CD14-positive monocyte (primary cell): Measurements from ENCODE around the gene TUT7. TPM values are rescaled to one million over a fixed set of nuclear protein-coding genes. Genes with fewer than 3 reads are reported as not detected.

ENCODE experiments used
- DNase-seq, 3 donors: peaks; one replicate each; pipeline ENCODE4 v3.0.0-alpha.2; 2011 to 2022
- H2AFZ ChIP-seq: 2 replicates; pipeline ENCODE4 v1.6.0; 2012; ENCODE audit warnings: mild to moderate bottlenecking, low read depth, low read length, inconsistent platforms; ENCODE audit not compliant: insufficient read depth, poor library complexity, severe bottlenecking
- H3K27ac ChIP-seq, 2 donors: 1 replicate in 1 of 2; 2 replicates in 1 of 2; pipeline ENCODE4 v1.5.1; 2012 to 2013; ENCODE audit warnings: low read length in 2 of 2, control low read depth in 1 of 2, inconsistent platforms in 1 of 2, low read depth in 1 of 2, mild to moderate bottlenecking in 1 of 2
- H3K27me3 ChIP-seq, 2 donors: one replicate each; pipeline versions ENCODE4 v1.6.0 to v1.6.1; 2011 to 2013; ENCODE audit warnings: low read length in 2 of 2; ENCODE audit not compliant: control insufficient read depth in 2 of 2, insufficient read depth in 2 of 2
- H3K36me3 ChIP-seq, 2 donors: replicated peaks in 1 of 2; 1 replicate in 1 of 2; 2 replicates in 1 of 2; pipeline versions ENCODE4 v1.5.1 to v1.6.1; 2012 to 2013; ENCODE audit warnings: low read length in 2 of 2, control low read depth in 1 of 2, inconsistent platforms in 1 of 2, mild to moderate bottlenecking in 1 of 2; ENCODE audit not compliant: insufficient read depth in 2 of 2, control insufficient read depth in 1 of 2
- H3K4me1 ChIP-seq, 2 donors: 1 replicate in 1 of 2; 2 replicates in 1 of 2; pipeline versions ENCODE4 v1.5.1 to v1.6.1; 2012 to 2013; ENCODE audit warnings: low read length in 2 of 2, control low read depth in 1 of 2, inconsistent platforms in 1 of 2, mild to moderate bottlenecking in 1 of 2, moderate library complexity in 1 of 2; ENCODE audit not compliant: insufficient read depth in 2 of 2, control insufficient read depth in 1 of 2
- H3K4me2 ChIP-seq: replicated peaks from 2 replicates; pipeline ENCODE3; 2012; ENCODE audit warnings: low read length, moderate library complexity, mild to moderate bottlenecking; ENCODE audit not compliant: poor library complexity, severe bottlenecking; ENCODE audit errors: extremely low read depth
- H3K4me3 ChIP-seq, 3 experiments: fragments of 200-600 bp in 1 of 3; sonication (generic) in 1 of 3; replicated peaks in 1 of 3; 1 replicate in 2 of 3; 2 replicates in 1 of 3; pipeline ENCODE4 v1.5.1; 2011 to 2013; ENCODE audit warnings: low read length in 3 of 3, mild to moderate bottlenecking in 3 of 3, control low read depth in 2 of 3, low read depth in 2 of 3, inconsistent platforms in 1 of 3, moderate library complexity in 1 of 3
- H3K79me2 ChIP-seq: 2 replicates; pipeline ENCODE4 v1.6.0; 2012; ENCODE audit warnings: mild to moderate bottlenecking, control low read depth, inconsistent platforms, low read length, moderate library complexity; ENCODE audit not compliant: insufficient read depth
- H3K9ac ChIP-seq: 2 replicates; pipeline ENCODE4 v1.6.0; 2017; ENCODE audit warnings: low read length, mild to moderate bottlenecking; ENCODE audit not compliant: insufficient read depth, poor library complexity, severe bottlenecking
- H3K9me3 ChIP-seq, 2 donors: replicated peaks in 1 of 2; 1 replicate in 1 of 2; 2 replicates in 1 of 2; pipeline versions ENCODE4 v1.5.1 to v1.6.1; 2012 to 2013; ENCODE audit warnings: low read length in 2 of 2, control low read depth in 1 of 2; ENCODE audit not compliant: control insufficient read depth in 1 of 2, insufficient read depth in 1 of 2
- H4K20me1 ChIP-seq: 2 replicates; pipeline ENCODE4 v1.6.0; 2012; ENCODE audit warnings: mild to moderate bottlenecking, low read length, control low read depth, moderate library complexity; ENCODE audit not compliant: insufficient read depth
- H3K27ac Mint-ChIP-seq, 7 donors: one replicate each; pipeline ENCODE4 v1.8.0; 2020; ENCODE audit warnings: mild to moderate bottlenecking in 7 of 7, mixed read lengths in 7 of 7, moderate library complexity in 6 of 7, inconsistent platforms in 2 of 7
- H3K27me3 Mint-ChIP-seq, 3 donors: one replicate each; pipeline ENCODE4 v1.8.0; 2021 to 2022; ENCODE audit warnings: low read depth in 3 of 3, mild to moderate bottlenecking in 3 of 3, mixed read lengths in 3 of 3, moderate library complexity in 3 of 3, inconsistent platforms in 1 of 3
- H3K36me3 Mint-ChIP-seq, 2 donors: one replicate each; pipeline ENCODE4 v1.8.0; 2020; ENCODE audit warnings: mixed read lengths in 2 of 2, inconsistent platforms in 1 of 2, mild to moderate bottlenecking in 1 of 2
- H3K4me1 Mint-ChIP-seq: one replicate; pipeline ENCODE4 v1.8.0; 2020; ENCODE audit warnings: mild to moderate bottlenecking, mixed read lengths
- H3K4me3 Mint-ChIP-seq, 2 donors: one replicate each; pipeline ENCODE4 v1.8.0; 2020; ENCODE audit warnings: mild to moderate bottlenecking in 2 of 2, mixed read lengths in 2 of 2, moderate library complexity in 1 of 2
- H3K9me3 Mint-ChIP-seq, 7 donors: one replicate each; pipeline ENCODE4 v1.8.0; 2020 to 2022; ENCODE audit warnings: mixed read lengths in 7 of 7, mild to moderate bottlenecking in 6 of 7, moderate library complexity in 6 of 7, inconsistent platforms in 2 of 7
- CTCF ChIP-seq: fragments of 200-600 bp; IDR thresholded peaks from one replicate; pipeline ENCODE4 v1.8.0; 2022; ENCODE audit warnings: antibody characterized with exemption, mild to moderate bottlenecking
- WGBS: methylation state at CpG from one replicate; pipeline ENCODE4 v1.1.5; 2013; ENCODE audit warnings: missing lambda C conversion rate; ENCODE audit not compliant: insufficient coverage; 5-methylcytosine and 5-hydroxymethylcytosine counted together
- intact Hi-C, 2 donors: fragments of 100-400 bp; cut with micrococcal nuclease; formaldehyde crosslinking; loops; one replicate each; pipeline versions ENCODE4 v1.15.0 to v1.15.1; 2023
- polyA plus RNA-seq, 3 donors: library from polyadenylated mRNA; depleted of rRNA in 1 of 3; unstranded in 2 of 3; stranded (reverse) in 1 of 3; fragments of 300-500 nt in 2 of 3; fragments of >200 nt in 1 of 3; fragmentation: Illumina TruSeq in 2 of 3; gene quantifications; 1 replicate in 2 of 3; 2 replicates in 1 of 3; pipeline ENCODE4 v1.2.3, GENCODE V29; 2012 to 2021

TUT7 gene
- polyA plus RNA-seq, 3 donors: 14.2 to 51.6 (median 27.9) TPM

- H2AFZ ChIP-seq: no peak overlapping the region
- H4K20me1 ChIP-seq: peaks cover 25% of the 10 kb centered on the region
- H3K27me3 Mint-ChIP-seq: no peaks in the 10 kb centered on the region
- intact Hi-C loops: no loop called here
- no peak overlapping the region for H3K27ac ChIP-seq
- no peak for TF ChIP-seq CTCF
- H3K9me3 ChIP-seq: no peaks in the 10 kb centered on the region
- H3K9me3 Mint-ChIP-seq: peaks cover 0 to 3% (median 0%) of the 10 kb centered on the region in 7 donors
- H3K4me3 ChIP-seq: no peak overlapping the region
- peaks cover 22 to 29% of the 10 kb centered on the region in 2 donors for H3K36me3 ChIP-seq
- H3K4me3 Mint-ChIP-seq: no peak overlapping the region
- peaks cover 30 to 37% of the 10 kb centered on the region in 2 donors for H3K36me3 Mint-ChIP-seq
- peaks cover 11% of the 10 kb centered on the region for H3K79me2 ChIP-seq
- H3K27me3 ChIP-seq: no peaks in the 10 kb centered on the region
- H3K4me2 ChIP-seq: no peak overlapping the region
- 94% methylated on average over 3 of the region's 4 CpGs for WGBS
- no peak overlapping the region for H3K27ac Mint-ChIP-seq
- no peak overlapping the region for H3K9ac ChIP-seq
- H3K4me1 ChIP-seq: no peaks in the 10 kb centered on the region
- peaks cover 3% of the 10 kb centered on the region for H3K4me1 Mint-ChIP-seq
- DNase-seq: no peak
These were observed 82.0 kb downstream of the TUT7 start for GRCh38 chr9:86272221-86272620.

- Mint-ChIP-seq H3K27me3 (no peaks in the 10 kb centered on the region), H3K36me3 (peaks cover 35 to 48% of the 10 kb centered on the region in 2 donors), H3K27ac (peak overlapping the region in 1 of 7 donors; percentile 56), H3K9me3 (no peaks in the 10 kb centered on the region), H3K4me3 (no peak overlapping the region), H3K4me1 (no peaks in the 10 kb centered on the region)
- no peak for TF ChIP-seq CTCF
- intact Hi-C loops: no loop called here
- Histone ChIP-seq H3K9me3 (no peaks in the 10 kb centered on the region), H3K27me3 (no peaks in the 10 kb centered on the region), H3K36me3 (peaks cover 4 to 34% of the 10 kb centered on the region in 2 donors), H4K20me1 (no peaks in the 10 kb centered on the region), H3K4me1 (no peaks in the 10 kb centered on the region), H2AFZ (no peak overlapping the region), H3K4me3 (no peak overlapping the region), H3K27ac (no peak overlapping the region), H3K79me2 (no peaks in the 10 kb centered on the region), H3K4me2 (no peak overlapping the region), H3K9ac (no peak overlapping the region)
- DNase-seq: no peak
- WGBS: 97% methylated on average over 5 of the region's 6 CpGs
These were observed 90.3 kb downstream of the TUT7 start for GRCh38 chr9:86263876-86264275.
